ENCODE data around the gene KLHL29. TPM values are rescaled to one million over a fixed set of nuclear protein-coding genes. Genes with fewer than 3 reads are reported as not detected.

The KLHL29 gene
- total RNA-seq, 1 donor from 2014 or later: 36.5 TPM

GRCh38 chr2:23636426-23636825 lies 251.4 kb downstream of the KLHL29 start:
- Mint-ChIP-seq H3K27me3 (ENCODE audit: unreplicated experiment) (no peaks in the 10 kb centered on the region), H3K36me3 (ENCODE audit: unreplicated experiment) (no peaks in the 10 kb centered on the region), H3K4me3 (ENCODE audit: unreplicated experiment) (no peak overlapping the region), H3K27ac (ENCODE audit: unreplicated experiment) (peak overlapping the region; percentile 50), H3K9me3 (ENCODE audit: unreplicated experiment) (peaks cover 9% of the 10 kb centered on the region), H3K4me1 (ENCODE audit: low read depth, unreplicated experiment) (peaks cover 17% of the 10 kb centered on the region)
- DNase-seq: no peak
- no peak for TF ChIP-seq CTCF (IDR thresholded peaks at IDR 0.05; ENCODE audit: partially characterized antibody, unreplicated experiment)

DNA sequence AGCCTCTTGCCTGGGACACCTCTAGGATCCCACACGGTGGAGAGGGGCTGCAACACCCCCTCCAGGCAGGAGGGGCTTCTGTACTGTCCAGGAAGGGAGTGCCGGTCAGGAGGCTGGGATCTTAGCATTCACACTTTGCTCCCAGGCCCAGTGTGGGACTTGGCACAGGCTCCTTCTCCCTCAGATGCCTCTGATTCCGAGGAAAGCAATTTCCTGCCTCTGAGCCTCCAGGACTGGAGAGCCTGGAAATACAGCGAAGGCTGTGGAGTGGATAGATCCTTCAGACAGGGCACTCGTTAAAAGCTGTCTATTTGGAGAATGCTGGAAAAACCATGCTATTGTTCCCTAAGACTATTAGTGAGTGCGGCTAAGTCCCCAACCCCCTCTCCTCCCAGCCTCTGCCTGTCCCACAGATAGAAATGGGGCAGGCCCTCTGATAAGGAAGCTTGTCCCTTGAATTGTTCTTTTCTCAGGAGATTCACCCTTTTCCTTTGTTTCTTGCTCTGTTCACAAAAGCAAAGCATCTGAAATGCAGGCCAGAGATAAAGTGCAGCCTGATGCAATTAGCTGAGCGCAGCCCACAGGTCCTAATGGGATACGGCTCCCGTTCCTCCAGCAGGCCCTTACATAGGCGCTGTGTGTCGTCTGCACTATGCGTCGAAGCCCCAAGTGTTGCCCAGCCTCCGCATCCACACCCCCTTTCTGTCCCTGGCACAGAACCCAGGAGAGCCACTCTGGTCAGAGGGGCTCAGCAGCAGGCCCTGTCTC lies 252.2 kb downstream of the KLHL29 start:
- DNase-seq: peak; percentile 46
- H3K4me3 Mint-ChIP-seq (ENCODE audit: unreplicated experiment): no peak overlapping the region
- TF ChIP-seq CTCF (IDR thresholded peaks at IDR 0.05; ENCODE audit: partially characterized antibody, unreplicated experiment): no peak
- peak overlapping the region; percentile 50 for H3K27ac Mint-ChIP-seq (ENCODE audit: unreplicated experiment)
- peaks cover 2% of the 10 kb centered on the region for H3K27me3 Mint-ChIP-seq (ENCODE audit: unreplicated experiment)
- H3K9me3 Mint-ChIP-seq (ENCODE audit: unreplicated experiment): peaks cover 7% of the 10 kb centered on the region
- peaks cover 17% of the 10 kb centered on the region for H3K4me1 Mint-ChIP-seq (ENCODE audit: low read depth, unreplicated experiment)
- H3K36me3 Mint-ChIP-seq (ENCODE audit: unreplicated experiment): peaks cover 4% of the 10 kb centered on the region

DNA sequence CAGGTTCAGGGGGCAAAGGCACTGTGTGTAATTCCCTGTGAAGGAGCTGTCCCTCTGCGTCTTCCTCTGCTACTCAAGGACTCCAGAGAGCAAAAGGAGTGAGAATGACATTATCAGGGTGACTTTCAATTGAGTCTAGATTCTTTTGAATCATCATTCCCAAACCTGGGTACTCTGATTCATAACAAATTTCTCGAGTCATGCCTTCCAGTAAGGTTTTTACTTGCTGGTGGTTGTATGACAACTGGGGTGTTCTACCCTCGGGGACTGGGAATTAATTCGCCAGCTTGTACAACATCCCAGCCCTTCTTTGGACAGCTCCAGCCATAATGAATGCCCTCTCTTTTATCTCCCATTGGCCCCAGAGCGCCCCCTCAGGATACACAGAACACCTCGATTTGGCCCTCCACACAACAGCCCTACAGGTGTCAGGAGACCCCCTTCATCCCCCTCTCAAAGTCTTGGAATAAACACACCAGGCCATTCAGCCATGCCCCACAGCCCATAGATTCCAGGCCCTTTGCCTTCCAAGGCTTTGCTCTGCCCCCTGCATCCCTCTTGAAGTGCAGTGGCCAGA lies 254.5 kb downstream of the KLHL29 start:
- Mint-ChIP-seq H3K36me3 (ENCODE audit: unreplicated experiment) (peaks cover 8% of the 10 kb centered on the region), H3K27ac (ENCODE audit: unreplicated experiment) (no peak overlapping the region), H3K4me1 (ENCODE audit: low read depth, unreplicated experiment) (peaks cover 17% of the 10 kb centered on the region), H3K9me3 (ENCODE audit: unreplicated experiment) (peaks cover 7% of the 10 kb centered on the region), H3K4me3 (ENCODE audit: unreplicated experiment) (no peak overlapping the region), H3K27me3 (ENCODE audit: unreplicated experiment) (peaks cover 2% of the 10 kb centered on the region)
- no peak for TF ChIP-seq CTCF (IDR thresholded peaks at IDR 0.05; ENCODE audit: partially characterized antibody, unreplicated experiment)
- no peak for DNase-seq

DNA sequence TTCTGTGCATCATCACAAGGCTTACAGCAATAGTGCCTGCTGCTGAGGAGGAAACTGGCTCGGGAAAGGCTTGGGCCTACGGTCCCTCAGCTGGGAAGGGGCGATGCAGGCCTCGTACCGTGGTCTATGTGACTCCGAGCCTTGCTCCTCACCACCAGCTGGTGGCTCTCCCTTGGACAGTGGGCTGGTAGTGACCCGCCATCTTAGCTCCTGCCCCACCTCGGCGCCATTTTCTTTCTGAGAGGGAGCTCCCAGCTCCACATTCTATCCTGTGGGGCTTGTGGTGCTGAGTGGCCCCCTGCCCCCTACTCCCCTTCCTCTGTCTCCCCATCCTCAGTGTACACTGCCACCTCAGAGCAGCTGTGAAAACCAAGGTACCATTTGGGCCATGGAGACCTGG lies 255.7 kb downstream of the KLHL29 start:
- H3K4me1 Mint-ChIP-seq (ENCODE audit: low read depth, unreplicated experiment): peaks cover 17% of the 10 kb centered on the region
- no peak for DNase-seq
- peaks cover 9% of the 10 kb centered on the region for H3K9me3 Mint-ChIP-seq (ENCODE audit: unreplicated experiment)
- peaks cover 8% of the 10 kb centered on the region for H3K36me3 Mint-ChIP-seq (ENCODE audit: unreplicated experiment)
- no peak for TF ChIP-seq CTCF (IDR thresholded peaks at IDR 0.05; ENCODE audit: partially characterized antibody, unreplicated experiment)
- peaks cover 2% of the 10 kb centered on the region for H3K27me3 Mint-ChIP-seq (ENCODE audit: unreplicated experiment)
- no peak overlapping the region for H3K27ac Mint-ChIP-seq (ENCODE audit: unreplicated experiment)
- no peak overlapping the region for H3K4me3 Mint-ChIP-seq (ENCODE audit: unreplicated experiment)

- H3K4me3 Mint-ChIP-seq (ENCODE audit: unreplicated experiment): no peak overlapping the region
- H3K36me3 Mint-ChIP-seq (ENCODE audit: unreplicated experiment): peaks cover 8% of the 10 kb centered on the region
- no peak for TF ChIP-seq CTCF (IDR thresholded peaks at IDR 0.05; ENCODE audit: partially characterized antibody, unreplicated experiment)
- H3K27me3 Mint-ChIP-seq (ENCODE audit: unreplicated experiment): peaks cover 2% of the 10 kb centered on the region
- peaks cover 11% of the 10 kb centered on the region for H3K9me3 Mint-ChIP-seq (ENCODE audit: unreplicated experiment)
- peaks cover 14% of the 10 kb centered on the region for H3K4me1 Mint-ChIP-seq (ENCODE audit: low read depth, unreplicated experiment)
- no peak overlapping the region for H3K27ac Mint-ChIP-seq (ENCODE audit: unreplicated experiment)
- no peak for DNase-seq
Observed at GRCh38 chr2:23642516-23642915, 257.5 kb downstream of the KLHL29 start.
